Cortex of kidney (tissue), 1 donor: ENCODE measurements around the gene MAP3K19.
"Not testable (repeated sequence)": the region's sequence is repeated elsewhere in the genome, so short reads cannot be mapped to it uniquely, and the experiment has no call there.

Source experiments
- DNase-seq: peaks from one replicate; lab custom pipeline; 2025; lab: John Stamatoyannopoulos, UW

MAP3K19 gene, protein sequence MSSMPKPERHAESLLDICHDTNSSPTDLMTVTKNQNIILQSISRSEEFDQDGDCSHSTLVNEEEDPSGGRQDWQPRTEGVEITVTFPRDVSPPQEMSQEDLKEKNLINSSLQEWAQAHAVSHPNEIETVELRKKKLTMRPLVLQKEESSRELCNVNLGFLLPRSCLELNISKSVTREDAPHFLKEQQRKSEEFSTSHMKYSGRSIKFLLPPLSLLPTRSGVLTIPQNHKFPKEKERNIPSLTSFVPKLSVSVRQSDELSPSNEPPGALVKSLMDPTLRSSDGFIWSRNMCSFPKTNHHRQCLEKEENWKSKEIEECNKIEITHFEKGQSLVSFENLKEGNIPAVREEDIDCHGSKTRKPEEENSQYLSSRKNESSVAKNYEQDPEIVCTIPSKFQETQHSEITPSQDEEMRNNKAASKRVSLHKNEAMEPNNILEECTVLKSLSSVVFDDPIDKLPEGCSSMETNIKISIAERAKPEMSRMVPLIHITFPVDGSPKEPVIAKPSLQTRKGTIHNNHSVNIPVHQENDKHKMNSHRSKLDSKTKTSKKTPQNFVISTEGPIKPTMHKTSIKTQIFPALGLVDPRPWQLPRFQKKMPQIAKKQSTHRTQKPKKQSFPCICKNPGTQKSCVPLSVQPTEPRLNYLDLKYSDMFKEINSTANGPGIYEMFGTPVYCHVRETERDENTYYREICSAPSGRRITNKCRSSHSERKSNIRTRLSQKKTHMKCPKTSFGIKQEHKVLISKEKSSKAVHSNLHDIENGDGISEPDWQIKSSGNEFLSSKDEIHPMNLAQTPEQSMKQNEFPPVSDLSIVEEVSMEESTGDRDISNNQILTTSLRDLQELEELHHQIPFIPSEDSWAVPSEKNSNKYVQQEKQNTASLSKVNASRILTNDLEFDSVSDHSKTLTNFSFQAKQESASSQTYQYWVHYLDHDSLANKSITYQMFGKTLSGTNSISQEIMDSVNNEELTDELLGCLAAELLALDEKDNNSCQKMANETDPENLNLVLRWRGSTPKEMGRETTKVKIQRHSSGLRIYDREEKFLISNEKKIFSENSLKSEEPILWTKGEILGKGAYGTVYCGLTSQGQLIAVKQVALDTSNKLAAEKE (N-terminal part only)

DNA sequence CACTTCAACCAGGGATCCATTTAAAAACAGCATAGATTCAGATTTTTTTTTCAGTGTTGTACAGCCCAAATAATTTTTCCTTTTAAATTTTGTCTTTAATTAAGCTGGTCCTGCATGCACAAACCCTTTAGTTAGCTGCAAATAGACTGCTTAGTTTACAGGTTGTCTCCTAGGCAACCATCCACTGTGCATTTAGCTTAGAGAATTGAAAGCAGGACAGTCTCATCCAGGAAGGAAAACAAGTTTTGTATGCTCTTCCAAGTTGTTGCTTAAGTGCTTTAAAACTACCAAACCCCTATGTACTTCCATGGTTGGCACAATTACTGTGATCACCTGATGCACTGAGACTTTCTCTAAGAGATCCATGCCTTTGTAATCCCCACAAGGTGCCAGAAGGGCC lies at the start of gene MAP3K19:
MAP3K19 (minus strand) TSS at position 148 of the 400 bp plus-strand sequence. CDS start 22,800 bp downstream, outside the sequence.
- no peak for DNase-seq

- no peak for DNase-seq
These were observed 49.6 kb upstream of the MAP3K19 start for GRCh38 chr2:135096665-135097446.

GRCh38 chr2:135095591-135095990 lies 48.3 kb upstream of the MAP3K19 start:
- no peak for DNase-seq

- no peak for DNase-seq
These were observed 47.3 kb upstream of the MAP3K19 start for GRCh38 chr2:135094508-135094907.

DNA sequence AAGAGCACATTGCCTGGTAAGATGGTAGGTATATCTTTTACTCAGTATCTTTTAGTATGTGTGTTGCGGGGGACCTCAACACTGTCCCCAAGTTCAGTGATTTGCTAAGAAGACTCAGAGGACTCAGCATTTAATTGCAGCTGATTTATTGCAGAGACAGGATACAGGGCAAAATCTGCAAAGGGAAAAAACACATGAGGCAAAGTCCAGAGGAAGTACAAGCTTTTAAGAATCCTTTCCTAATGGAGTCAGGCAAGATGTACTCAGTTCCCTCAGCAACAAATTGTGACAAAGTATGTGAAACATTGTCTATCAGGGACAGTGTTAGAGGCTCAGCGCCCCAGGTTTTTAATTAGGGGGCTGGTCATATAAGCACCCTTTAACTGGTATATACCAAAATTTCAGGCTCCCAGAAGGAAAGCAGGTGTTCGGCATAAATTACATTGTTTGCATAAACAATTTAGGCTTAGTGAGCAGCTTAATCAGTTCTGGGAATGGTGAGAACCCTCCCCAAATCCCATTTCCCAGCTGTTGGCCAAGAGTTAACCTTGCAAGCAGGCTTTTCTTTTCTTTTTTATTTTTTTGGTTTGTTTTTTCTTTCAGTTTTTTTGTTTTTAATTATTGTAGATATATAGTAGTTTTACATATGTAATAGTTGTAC lies 46.6 kb upstream of the MAP3K19 start:
- DNase-seq: no peak

DNA sequence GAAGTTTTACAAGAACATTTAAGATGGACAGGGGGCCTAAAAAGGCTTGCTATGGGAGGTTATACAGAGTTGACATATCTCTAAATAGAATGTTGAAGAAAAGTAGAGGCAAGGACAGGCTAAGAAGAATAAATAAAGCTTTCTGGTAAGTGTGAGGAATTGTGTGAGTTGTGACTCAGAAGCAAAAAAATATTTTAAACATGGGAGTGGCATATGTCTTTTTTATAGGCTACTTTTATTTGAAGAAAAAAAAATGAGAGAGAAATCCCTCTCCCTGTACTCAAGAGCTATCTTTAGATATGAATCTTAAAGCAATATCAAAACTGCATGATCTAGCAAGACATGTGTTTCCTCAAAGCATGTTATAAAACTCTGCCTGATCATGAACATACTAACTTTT lies 45.9 kb upstream of the MAP3K19 start:
- no peak for DNase-seq

GRCh38 chr2:135091681-135092080 lies 44.4 kb upstream of the MAP3K19 start:
- DNase-seq: no peak

- not testable (repeated sequence) for DNase-seq
These were observed 42.4 kb upstream of the MAP3K19 start for GRCh38 chr2:135089597-135089996.

GRCh38 chr2:135086222-135086621 lies 39.0 kb upstream of the MAP3K19 start:
- DNase-seq: no peak

DNA sequence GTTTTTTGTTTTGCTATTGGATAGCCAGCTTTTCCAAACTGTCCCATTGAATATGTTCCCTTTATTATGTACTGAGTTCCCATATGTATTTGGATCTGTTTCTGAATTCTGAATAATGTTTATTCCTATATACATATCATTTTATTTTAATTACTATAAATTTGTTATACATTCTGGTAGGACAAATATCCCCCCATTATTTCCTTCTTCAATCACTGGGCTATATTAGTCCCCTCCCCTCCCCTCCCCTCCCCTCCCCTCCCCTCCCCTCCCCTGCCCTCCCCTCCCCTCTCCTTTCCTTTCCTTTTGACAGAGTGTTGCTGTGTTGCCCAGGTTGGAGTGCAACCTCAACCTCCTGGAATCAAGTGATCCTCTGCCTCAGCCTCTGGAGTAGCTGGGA lies 31.2 kb upstream of the MAP3K19 start:
- no peak for DNase-seq

- DNase-seq: no peak
These were observed 29.3 kb upstream of the MAP3K19 start for GRCh38 chr2:135076556-135076955.

DNA sequence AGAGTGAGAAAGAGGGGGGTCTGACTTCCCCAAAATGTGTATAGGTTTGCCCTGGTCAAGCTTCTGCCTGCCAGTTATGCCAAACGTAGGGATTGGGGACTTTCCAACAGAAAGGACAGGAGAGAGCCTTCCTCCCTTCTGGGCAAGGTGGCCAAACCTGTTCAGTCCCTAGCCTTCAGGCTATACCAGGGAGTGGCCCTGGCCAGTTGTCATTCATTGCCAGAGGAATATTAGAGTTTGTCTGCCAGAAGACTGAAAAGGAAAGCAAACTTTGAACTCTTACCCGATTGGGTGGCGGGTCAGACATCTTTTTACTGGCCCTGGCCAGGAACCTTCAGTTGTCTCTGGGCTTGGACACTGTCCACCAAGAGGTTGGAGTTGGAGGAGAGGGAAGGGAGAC lies 27.0 kb upstream of the MAP3K19 start:
- DNase-seq: no peak

- DNase-seq: no peak
These were observed 25.1 kb upstream of the MAP3K19 start for GRCh38 chr2:135072125-135072997.

DNA sequence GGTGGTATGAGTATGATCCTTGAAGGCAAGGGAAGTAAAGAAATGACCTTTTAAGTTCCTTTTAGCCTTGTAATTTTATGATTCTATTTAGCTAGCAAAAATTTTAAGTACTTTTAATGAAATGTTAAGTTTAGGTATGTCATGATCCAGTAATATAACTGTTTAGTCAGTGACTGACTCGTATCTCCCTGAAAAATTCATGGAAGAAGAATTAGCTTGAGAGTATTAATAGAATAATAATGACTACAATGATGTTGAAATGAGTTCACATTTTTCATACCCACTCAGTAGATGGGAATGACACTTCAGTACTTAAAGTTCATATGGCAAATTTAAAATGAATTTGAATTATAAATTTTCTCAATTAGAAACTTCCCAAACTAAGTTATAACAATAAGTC lies 19.5 kb upstream of the MAP3K19 start:
- DNase-seq: no peak

DNA sequence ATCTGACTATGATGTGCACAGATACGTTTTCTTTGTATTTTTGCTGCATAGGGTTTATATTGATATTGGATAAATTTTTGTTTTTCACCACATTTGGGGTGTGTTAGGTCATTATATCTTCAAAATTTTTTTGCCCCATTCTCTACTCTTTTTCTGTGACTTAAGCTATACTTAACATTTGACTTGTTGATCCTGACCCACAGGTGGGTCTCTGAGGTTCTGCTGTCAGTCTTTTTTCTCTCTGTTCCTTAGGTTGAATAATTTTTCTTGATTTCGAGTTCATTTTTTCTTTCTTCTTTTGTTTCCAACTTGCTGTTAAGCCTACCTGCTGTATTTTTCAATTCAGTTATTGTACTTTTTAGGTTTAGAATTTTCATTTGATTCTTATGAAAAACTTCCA lies 16.9 kb upstream of the MAP3K19 start:
- no peak for DNase-seq

- DNase-seq: no peak
These were observed 16.0 kb upstream of the MAP3K19 start for GRCh38 chr2:135063210-135063609.

GRCh38 chr2:135059577-135059976 lies 12.3 kb upstream of the MAP3K19 start:
- no peak for DNase-seq

GRCh38 chr2:135056790-135057189 lies 9.5 kb upstream of the MAP3K19 start:
- DNase-seq: no peak

DNA sequence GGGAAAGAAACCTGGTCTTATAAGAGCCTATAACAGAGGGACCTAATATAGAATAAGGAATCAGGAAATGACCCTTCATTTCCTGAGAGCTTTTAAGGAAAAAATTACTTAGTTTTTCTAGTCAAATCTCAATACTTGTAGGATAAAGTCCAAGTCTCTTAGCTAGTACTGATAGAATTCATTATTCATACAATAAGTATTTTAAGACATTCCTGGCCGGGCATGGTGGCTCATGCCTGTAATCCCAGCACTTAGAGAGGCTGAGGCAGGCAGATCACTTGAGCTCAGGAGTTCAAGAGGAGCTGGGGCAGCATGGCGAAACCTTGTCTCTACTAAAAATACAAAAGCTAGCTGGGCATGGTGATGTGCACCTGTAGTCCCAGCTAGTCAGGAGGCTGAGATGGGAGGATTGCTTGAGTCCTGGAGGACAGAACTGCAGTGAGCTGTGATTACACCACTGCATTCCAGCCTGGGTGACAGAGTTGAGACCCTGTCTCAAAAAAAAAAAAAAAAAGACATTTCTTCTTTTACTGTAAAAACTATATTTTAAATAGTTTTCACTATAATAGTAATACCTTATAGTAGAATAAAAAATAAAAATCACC lies 8.0 kb upstream of the MAP3K19 start:
- no peak for DNase-seq

- no peak for DNase-seq
These were observed 5.8 kb upstream of the MAP3K19 start for GRCh38 chr2:135052997-135053474.
